ENCODE measurements around the gene STXBP5. TPM values are rescaled to one million over a fixed set of nuclear protein-coding genes. Genes with fewer than 3 reads are reported as not detected.

STXBP5 gene
- total and polyA plus RNA-seq, 2 of the 13 experiments (the other 11 are each of a cell fraction or from before 2014, with no cell fraction given), result 8.8 to 19.4 TPM

GRCh38 chr6:147310521-147310920, 106.3 kb downstream of the STXBP5 start:
- peaks cover 3 to 4% of the 10 kb centered on the region in 2 experiments; a peak in 2 of 5 replicates for H3K36me3 ChIP-seq (replicated peaks in 1 of 2; ENCODE audit: control insufficient read depth in 1 of 2, insufficient read depth in 2 of 2, low read length in 2 of 2)
- no TSS peak for BruUV-seq (replicated peaks)
- H3K9me3 ChIP-seq (ENCODE audit: low read length), result no peaks in the 10 kb centered on the region
- no peaks in the 10 kb centered on the region for H3K27me3 ChIP-seq (ENCODE audit: control insufficient read depth in 1 of 2, insufficient read depth in 2 of 2, low read length in 2 of 2)
- DNase-seq (ENCODE audit: low spot score), result no peak
- no peaks in the 10 kb centered on the region for H4K20me1 ChIP-seq (ENCODE audit: insufficient read depth, low read length)
- no peak overlapping the region for H3K9ac ChIP-seq (ENCODE audit: insufficient read depth, low read depth, low read length)
- H3K79me2 ChIP-seq (ENCODE audit: insufficient read depth, low read length), result no peaks in the 10 kb centered on the region
- POLR2A ChIA-PET, result no interaction called here
- intact Hi-C loops (cut with micrococcal nuclease; ENCODE audit: unreplicated experiment), result no loop called here
- TF ChIP-seq CEBPB (IDR thresholded peaks at IDR 0.05; ENCODE audit: borderline replicate concordance, low read depth, low read length) (peak; percentile 12; the same call in 1 of the 2 replicates), ZNF747 (CRISPR knock-in tag; IDR thresholded peaks at IDR 0.05; ENCODE audit: borderline replicate concordance) (no peak)
- H2AFZ ChIP-seq (ENCODE audit: low read length), result no peak overlapping the region
- no peak for FAIRE-seq
- in situ Hi-C loops (cut with HindIII; ENCODE audit: extremely low pct_ligation_motif_present, low pct_unique_long_range_greater_than_20kb), result loop anchor here (25.0 kb wide), 1 partner anchor 1498 kb away; the partner anchor contains the start of gene FBXO30
- no peak overlapping the region for H3K27ac ChIP-seq (ENCODE audit: extremely low read length, insufficient read depth, low read length)
- CTCF ChIA-PET (ENCODE audit: low intra/inter-chr PET ratio, low total read pairs), result no interaction called here
- no peak for ATAC-seq
- no peak overlapping the region for H3K4me2 ChIP-seq (ENCODE audit: low read depth, low read length)
- no peak overlapping the region for H3K4me3 ChIP-seq (replicated peaks in 1 of 3; ENCODE audit: insufficient read depth in 1 of 3, low read depth in 2 of 3, low read length in 3 of 3)
- WGBS (ENCODE audit: low lambda C conversion rate), result 94% methylated on average over 3 of the region's 3 CpGs
- H3K4me1 ChIP-seq (ENCODE audit: insufficient read depth, low read length), result no peaks in the 10 kb centered on the region

- no peak overlapping the region for H3K9ac ChIP-seq (ENCODE audit: insufficient read depth, low read depth, low read length)
- H3K36me3 ChIP-seq (replicated peaks in 1 of 2; ENCODE audit: control insufficient read depth in 1 of 2, insufficient read depth in 2 of 2, low read length in 2 of 2), result peaks cover 3 to 7% of the 10 kb centered on the region in 2 experiments; a peak in 2 of 5 replicates
- H4K20me1 ChIP-seq (ENCODE audit: insufficient read depth, low read length), result no peaks in the 10 kb centered on the region
- no peak overlapping the region for H3K4me3 ChIP-seq (replicated peaks in 1 of 3; ENCODE audit: insufficient read depth in 1 of 3, low read depth in 2 of 3, low read length in 3 of 3)
- BruUV-seq (replicated peaks), result no TSS peak
- H3K4me1 ChIP-seq (ENCODE audit: insufficient read depth, low read length), result no peaks in the 10 kb centered on the region
- no peaks in the 10 kb centered on the region for H3K27me3 ChIP-seq (ENCODE audit: control insufficient read depth in 1 of 2, insufficient read depth in 2 of 2, low read length in 2 of 2)
- in situ Hi-C loops (cut with HindIII; ENCODE audit: extremely low pct_ligation_motif_present, low pct_unique_long_range_greater_than_20kb) (loop anchor here (25.0 kb wide), 1 partner anchor 1499 kb away; the partner anchor contains the start of gene FBXO30), intact Hi-C loops (cut with micrococcal nuclease; ENCODE audit: unreplicated experiment) (no loop called here)
- no peak overlapping the region for H2AFZ ChIP-seq (ENCODE audit: low read length)
- POLR2A ChIA-PET, result no interaction called here
- no peaks in the 10 kb centered on the region for H3K79me2 ChIP-seq (ENCODE audit: insufficient read depth, low read length)
- CTCF ChIA-PET (ENCODE audit: low intra/inter-chr PET ratio, low total read pairs), result no interaction called here
- DNase-seq (ENCODE audit: low spot score) (no peak), FAIRE-seq (no peak), ATAC-seq (no peak)
- H3K27ac ChIP-seq (ENCODE audit: extremely low read length, insufficient read depth, low read length), result no peak overlapping the region
- H3K4me2 ChIP-seq (ENCODE audit: low read depth, low read length), result no peak overlapping the region
- TF ChIP-seq ZBTB46 (CRISPR knock-in tag; IDR thresholded peaks at IDR 0.05; ENCODE audit: borderline replicate concordance), result no peak
- no peak for TF ChIP-seq ZNF749 (CRISPR knock-in tag; IDR thresholded peaks at IDR 0.05; ENCODE audit: borderline replicate concordance)
- TF ChIP-seq U2AF1 (optimal IDR thresholded peaks at IDR 0.05; ENCODE audit: low read depth, low read length), result no peak
- no peak for TF ChIP-seq ZNF282 (IDR thresholded peaks at IDR 0.05; ENCODE audit: partially characterized antibody)
- no peak for TF ChIP-seq TERF1 (CRISPR knock-in tag; IDR thresholded peaks at IDR 0.05)
- TF ChIP-seq IKZF5 (CRISPR knock-in tag; IDR thresholded peaks at IDR 0.05), result no peak
- no peak for TF ChIP-seq PBX3 (CRISPR knock-in tag; IDR thresholded peaks at IDR 0.05; ENCODE audit: borderline replicate concordance)
- TF ChIP-seq ZNF607 (CRISPR knock-in tag; IDR thresholded peaks at IDR 0.05; ENCODE audit: borderline replicate concordance), result no peak
- TF ChIP-seq RARG (CRISPR knock-in tag; IDR thresholded peaks at IDR 0.05; ENCODE audit: low read depth), result no peak
- no peak for TF ChIP-seq NFIC (IDR thresholded peaks at IDR 0.05; ENCODE audit: low read length)
- no peaks in the 10 kb centered on the region for H3K9me3 ChIP-seq (ENCODE audit: low read length)
These were observed 107.0 kb downstream of the STXBP5 start for GRCh38 chr6:147311218-147311617.
